GM19463 (cell line): ENCODE data around the gene ALDH4A1.
"Not testable (repeated sequence)": the region's sequence is repeated elsewhere in the genome, so short reads cannot be mapped to it uniquely, and the experiment has no call there.

Experiments
- ATAC-seq: cut with Tn5 transposase; IDR thresholded peaks from one replicate; pipeline ENCODE4 v1.9.1; 2021; ENCODE audit warnings: mild to moderate bottlenecking, moderate library complexity; ENCODE audit not compliant: unreplicated experiment

ALDH4A1 gene

DNA sequence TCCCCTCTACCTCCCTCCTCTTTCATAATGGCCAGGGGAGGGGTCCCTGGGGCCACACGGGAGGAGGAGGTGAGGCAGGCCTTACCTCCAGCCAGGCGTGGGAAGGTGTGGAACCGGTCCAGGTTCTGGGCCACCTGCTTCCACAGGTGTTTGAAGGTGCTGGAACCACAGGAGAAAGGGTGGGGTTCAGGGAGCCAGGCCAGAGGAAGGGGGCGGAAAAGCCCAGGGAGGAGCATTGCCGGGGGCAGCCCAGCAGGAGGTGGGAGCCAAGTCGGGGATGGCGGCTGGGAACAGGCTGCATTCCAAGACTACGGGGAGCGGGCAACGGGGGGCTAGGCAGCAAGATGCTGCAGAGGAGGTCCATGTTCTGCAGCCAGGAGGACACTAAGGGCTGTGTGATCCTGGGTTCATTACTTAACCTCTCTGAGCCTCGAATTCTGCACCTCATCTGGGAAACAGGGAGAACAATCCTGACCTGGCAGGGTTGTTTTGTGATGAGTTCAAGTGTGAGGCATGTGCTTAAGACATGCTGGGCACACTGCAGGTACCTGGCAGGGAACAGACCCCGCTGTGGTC, 23.1 kb downstream of the ALDH4A1 start:
- ATAC-seq, result no peak

DNA sequence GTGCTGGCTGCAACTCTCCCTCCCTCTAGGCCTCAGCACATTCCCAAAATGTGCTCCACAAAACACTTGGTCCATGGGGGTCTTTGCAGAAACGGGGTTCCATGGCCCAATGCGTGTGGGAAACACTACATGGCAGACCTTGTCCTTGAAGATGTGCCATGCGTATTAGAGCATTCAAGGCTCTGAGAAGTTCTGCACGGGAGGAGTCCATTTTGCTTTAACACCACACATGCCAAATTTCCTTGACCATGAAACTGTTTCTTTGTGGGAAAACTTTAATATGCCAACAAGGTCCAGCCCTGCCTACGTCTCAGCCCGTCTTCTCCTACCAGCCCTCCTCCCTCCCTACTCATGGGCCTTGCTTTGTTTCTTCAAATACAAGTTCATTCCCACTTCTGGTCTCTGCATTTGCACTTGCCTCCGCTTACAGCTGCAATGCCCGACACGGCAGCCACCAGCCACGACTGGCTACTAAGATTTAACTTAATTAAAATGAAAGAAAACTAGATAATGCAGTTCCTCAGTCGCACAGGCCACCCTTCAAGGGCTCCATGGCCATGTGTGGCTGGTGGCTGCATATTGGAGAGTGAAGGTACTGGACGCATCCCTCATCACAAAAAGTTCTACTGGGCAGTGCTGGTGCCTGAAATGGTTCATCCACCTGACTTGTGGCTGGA, 23.7 kb downstream of the ALDH4A1 start:
- no peak for ATAC-seq

DNA sequence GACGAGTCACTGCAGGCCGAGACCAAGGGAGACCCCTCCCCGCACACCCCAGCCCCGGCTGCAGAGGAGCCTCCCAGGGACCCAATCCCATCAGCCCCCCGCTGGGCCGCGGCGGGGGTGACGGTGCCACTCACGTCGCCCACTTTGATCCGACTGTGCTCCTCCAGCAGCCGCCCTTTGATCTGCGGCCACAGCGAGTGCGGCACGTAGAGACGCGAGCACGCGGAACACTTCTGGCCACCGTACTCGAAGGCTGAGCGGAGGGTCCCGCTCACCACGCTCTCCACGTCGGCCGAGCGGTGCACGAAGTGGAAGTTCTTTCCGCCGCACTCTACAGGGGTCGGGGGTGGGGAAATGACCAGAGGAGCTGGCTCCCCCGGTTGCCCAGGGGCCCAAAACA, 25.1 kb downstream of the ALDH4A1 start:
- no peak for ATAC-seq

DNA sequence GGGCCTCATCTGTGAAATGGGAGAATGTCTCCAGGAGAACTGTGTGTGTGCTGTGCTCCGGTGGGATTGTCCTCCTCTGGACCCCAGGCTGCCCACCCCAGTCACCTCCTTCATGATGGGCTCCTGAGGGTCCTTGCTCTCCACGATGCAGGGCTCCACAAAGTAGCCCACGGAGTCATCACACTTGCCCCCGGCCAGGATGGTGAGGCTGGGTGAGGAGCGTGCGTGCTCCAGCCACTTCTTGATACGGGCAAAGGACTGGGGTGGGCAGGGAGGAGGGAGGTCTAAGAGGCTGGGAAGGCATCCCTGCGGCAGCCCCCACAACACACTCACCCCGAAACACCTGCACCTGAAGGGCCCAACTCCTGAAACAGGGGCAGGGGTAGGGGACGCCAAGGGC, 26.1 kb downstream of the ALDH4A1 start:
- ATAC-seq, result no peak

DNA sequence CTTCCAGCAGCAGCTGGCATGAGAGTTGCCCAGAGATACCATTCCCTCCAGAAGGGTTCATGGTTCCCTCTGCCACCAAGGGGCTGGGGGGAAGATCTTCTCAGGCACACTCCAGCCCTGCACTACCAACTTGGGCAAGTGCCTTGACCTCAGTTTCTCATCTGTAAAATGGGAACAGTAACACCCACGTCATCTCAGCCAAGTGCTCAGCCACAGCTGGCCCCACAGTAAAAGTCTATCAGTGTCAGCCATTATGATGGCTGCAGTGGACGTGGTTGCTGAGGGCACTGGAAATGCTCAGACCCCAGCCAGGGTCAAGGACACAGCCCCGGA, 26.6 kb downstream of the ALDH4A1 start:
- ATAC-seq, result no peak

DNA sequence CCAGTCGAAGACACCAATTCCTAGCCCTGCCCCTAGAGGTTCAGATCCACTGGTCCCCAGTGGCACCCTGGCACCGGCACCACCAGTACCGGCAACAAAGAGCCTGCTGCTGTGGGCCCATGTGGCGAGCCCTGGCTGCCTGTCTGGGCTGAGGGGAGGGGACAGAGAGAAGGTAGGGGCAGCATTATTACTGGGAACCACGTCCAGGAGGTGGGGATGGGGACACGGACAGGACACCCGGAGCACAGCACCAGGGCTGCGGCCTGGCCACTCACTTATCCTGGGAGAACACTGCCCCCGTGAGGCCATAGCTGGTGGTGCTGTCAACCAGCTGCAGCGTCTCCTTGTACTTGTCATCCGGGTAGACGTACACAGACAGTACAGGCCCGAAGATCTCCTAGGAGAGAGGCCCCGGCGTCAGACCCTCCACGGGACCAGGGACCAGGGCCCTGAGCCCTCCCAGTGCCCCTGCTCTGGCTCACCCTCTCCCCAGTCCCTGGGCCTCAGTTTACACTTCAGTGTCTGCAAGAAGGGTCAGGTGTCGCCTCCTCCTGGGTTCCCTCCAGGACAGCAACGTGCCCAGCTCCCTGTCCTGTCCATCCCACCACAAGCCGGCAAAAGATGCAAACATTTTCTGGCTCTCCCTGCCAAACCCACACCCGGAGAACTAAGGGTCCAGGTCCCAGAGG, 27.1 kb downstream of the ALDH4A1 start:
- no peak for ATAC-seq

DNA sequence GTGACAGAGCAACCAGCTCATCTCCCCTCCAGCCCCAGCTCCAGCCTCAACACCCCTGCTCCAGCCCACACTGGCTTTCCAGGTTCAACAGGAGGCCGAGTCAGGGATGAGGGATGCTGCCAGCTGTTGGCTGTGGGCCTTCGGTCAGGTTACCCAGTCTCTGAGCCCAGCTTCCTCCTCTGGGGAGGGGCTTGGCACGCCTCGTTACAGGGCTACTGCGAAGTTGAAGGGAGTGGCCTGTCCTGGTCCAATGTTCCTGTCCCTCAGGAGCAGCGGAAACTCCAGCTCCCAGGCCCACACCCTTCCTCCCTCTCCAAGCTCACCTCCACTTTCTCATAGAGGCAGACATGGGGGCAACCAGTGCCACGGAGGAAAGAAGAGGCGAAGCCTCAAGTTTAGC, 27.8 kb downstream of the ALDH4A1 start:
- no peak for ATAC-seq

DNA sequence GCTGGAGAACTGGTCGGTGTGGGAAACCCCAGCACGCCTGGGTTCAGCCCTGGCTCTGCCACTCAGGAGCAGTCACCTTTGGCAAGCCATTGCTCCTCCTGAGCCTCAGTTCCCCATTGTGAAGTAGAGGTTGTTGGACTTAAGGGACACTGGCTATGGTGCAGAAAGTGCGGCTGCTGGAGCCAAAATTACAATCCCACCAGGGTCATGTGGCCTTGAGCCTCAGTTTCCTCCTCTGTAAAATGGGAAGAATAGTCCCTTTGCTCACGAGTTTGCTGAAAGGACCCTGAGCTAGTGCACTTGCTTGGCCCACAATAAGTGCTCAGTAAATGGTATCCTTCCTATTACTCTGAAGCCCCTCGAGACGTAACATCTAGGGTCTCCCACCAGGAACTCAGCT, 28.3 kb downstream of the ALDH4A1 start:
- no peak for ATAC-seq

DNA sequence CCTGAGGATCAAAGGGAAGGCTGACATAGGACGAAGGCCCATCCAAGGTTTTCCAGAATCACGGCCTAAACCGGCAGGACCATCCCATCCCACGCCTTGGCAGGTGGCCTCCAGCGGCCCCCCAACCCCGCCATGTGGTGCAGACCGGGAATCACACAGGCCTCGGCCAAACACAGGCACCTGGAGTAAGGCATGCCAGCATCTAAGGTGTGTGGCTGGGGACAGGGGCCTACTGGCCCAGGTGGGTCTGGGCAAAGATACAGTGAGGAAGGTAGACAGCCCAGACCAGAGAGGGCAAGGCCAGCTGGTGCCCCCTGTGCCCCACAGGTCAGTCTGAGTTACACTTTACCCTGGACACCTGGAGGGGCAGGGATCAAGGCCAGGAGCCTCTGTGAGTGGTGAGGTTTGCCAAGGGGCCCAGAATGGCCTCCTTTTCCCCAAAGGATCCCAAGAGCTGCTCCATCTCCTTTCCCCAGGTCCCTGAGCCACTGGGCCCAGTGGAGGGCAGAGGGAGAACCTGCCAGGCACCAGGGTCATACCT, 30.2 kb downstream of the ALDH4A1 start:
- ATAC-seq, result no peak

DNA sequence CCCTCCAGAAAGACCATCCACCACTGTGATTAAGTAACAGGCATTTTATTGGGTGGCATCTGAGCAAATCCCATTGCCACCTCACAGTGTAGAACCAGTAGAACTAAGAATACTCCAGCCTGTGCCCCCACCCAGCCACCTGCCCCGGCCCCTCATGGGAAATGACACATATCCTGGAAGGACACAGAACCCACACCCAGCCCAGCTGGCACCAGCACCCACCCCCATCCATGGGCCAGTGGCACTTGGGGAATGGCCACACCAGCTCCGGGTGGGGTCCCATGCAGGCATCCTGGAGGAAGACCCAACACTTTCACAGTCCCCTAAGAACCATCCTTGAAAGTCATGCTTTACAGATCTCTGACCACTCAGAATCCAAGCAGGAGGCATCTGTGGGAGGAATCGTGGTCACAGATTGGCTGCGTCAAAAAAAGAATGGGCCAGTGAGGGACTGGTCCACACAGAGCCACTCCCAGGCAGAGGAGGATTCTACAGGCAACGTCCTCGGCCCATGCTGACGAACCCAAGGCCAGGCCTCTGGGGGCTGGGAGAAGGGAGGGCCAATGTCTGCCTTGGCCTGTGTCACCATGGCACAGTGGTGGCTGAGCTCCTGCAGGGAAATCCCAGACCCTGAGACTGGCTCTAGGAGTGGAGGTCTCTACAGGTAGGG, 30.8 kb downstream of the ALDH4A1 start:
- ATAC-seq, result no peak

DNA sequence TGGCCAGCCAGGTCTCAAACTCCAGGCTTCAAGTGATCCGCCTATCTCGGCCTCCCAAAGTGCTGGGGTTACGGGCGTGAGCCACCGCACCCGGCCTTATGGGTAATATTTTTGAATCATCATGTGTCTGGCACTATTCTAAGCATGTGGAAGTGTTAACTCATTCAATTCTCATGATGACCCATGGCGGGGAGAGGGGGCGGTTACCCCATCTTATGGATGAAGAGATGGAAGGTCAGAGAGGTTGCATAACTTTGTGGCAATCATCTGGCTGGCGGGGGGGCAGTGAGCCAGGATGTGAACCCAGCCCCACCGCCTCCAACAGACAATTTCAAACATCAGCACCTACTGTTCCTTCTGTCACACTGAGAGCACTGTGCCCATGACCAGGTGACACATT, 31.4 kb downstream of the ALDH4A1 start:
- no peak for ATAC-seq

DNA sequence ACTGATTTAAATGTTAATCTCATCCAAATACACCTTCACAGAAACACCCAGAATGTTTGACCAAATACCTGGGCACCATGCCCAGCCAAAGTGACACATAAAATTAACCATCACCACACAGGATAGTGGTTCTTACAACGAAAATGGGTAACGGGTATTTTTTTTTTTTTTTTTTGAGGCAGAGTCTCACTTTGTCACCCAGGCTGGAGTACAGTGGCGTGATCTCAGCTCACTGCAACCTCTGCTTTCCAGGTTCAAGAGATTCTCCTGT, 31.8 kb downstream of the ALDH4A1 start:
- not testable (repeated sequence) for ATAC-seq

DNA sequence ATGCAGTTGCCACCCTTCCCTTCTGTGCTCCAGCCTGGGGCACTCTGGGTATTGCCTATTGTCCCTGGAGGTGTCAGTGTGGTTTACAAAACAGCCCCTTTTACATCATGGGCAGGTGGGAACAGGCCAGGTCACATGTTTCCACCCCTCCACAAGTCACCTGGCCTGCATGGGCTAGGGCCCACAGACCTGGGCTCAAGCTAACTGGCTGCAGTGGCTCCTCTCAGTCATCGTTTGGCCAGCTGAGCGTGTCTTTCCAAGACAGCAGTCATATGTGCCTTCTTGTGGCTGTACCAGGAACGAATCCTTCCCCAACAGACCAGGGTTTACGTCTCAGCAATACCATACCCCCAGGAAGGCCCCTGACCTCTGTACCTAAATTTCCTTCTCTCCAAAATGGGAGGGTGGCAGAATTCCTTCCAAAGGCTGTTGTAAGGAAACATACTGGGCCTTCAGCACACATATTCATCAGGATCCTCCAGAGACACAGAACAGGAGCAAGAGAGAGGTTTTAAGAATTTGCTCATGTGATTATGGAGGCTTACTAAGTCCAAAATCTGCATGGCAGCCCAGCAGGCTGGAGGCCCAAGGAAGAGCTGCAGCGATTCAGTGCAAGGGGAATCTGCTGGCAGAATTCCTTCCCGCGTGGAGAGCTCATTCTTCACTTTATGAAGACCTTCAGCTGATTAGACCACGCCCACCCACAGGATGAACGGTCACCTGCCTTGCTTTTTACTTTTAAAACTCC, 32.3 kb downstream of the ALDH4A1 start:
- no peak for ATAC-seq

DNA sequence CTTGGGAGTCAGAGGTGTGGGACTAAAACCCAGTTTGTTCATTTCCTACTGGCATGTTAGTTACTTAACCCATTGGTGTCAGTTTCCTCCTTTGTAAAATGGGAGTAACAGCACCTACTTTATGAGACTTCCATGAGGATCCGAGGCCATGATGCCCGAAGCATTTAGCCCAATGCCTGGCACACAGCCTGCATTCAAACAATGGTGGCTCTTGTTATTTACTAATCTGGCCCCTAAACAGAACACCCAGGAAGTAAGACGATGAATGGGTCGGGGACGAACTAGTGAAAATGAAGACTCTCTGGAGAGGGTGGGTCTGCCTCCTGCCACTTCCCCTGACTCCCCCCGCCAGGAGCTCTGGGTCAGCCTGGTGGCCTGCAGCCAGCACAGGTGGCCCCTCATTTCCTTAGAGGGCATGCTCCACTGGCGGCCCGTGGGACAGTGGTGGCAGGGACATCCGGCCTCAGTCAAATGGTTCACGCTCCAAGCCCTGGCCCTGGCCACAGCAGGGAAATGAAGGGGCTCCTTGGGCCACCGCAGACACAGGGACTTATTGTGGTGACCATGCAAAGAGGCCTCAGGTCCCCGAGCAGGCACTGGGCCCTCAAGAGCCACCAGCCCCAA, 33.4 kb downstream of the ALDH4A1 start:
- ATAC-seq, result no peak

DNA sequence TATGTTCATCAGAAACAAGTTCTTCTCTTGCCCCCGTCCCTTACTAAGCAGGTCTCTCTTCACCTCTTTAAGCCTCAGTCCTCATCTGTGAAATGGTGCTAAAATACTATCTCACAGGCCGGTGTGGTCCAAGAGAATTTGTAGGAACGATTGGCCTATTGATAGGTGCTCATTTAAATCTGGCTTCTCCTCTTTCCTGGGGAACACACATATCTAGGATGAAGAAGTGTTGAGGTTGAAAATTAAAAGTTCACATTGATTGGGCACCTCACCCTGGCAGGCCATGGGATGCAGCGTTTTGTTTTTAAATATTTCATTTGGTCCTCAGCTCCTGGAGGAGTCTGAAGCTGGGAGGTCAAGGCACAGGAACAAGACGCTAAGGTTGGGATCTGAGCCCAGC, 34.0 kb downstream of the ALDH4A1 start:
- no peak for ATAC-seq

DNA sequence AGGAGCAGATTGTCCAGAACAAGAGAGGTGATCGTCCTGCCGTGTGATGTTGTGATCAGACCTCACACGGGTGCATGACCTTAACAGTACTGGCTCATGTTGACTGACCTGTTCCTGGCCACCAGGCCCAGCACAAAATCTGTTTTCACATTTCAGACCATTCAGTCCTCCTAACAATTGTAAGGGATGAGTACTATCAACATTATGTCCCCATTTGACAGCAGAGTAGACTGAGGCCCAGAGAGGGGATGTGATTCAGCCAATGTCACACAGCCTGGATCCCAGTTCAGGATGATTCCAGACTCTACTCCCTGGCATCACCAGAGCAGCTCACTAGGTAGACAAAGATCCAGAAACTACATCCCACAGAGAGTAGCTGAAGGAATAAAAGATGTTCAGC, 35.5 kb downstream of the ALDH4A1 start:
- ATAC-seq, result no peak

DNA sequence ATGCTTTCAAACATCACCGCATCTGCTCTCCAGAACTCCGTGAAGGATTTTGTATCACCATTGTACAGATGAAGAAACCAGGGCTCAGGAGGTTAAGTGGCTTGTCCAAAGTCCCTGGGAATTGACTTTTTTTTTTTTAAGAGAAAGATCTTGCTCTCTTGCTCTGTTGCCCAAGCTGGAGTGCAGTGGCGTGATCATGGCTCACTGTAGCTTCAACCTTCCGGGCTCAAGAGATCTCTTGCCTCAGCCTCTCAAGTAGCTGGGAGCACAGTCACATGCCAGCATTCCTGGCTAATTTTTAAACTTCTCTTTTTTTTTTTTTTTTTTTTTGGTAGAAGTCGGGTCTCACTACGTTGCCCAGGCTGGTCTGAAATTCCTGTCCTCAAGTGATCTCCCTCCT, 36.0 kb downstream of the ALDH4A1 start:
- no peak for ATAC-seq

DNA sequence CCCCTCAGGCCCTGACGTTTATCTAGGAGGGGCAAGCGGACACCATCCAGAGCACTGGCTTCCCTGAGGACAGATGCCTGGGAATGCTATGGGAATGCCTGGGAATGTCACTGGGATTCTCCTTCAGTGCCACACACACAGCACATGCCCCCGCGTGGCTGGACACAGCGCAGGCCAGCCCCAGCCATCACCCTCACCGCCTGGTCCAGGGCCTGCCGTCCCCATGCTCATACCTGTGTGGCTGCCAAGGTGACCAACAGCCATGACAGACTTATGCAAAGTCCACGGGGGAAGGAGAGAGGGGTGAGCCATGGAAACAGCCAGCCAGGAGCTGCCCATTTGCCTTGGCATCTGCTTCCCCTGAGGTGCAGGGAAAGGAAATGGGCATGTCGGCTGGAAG, 37.2 kb downstream of the ALDH4A1 start:
- no peak for ATAC-seq

DNA sequence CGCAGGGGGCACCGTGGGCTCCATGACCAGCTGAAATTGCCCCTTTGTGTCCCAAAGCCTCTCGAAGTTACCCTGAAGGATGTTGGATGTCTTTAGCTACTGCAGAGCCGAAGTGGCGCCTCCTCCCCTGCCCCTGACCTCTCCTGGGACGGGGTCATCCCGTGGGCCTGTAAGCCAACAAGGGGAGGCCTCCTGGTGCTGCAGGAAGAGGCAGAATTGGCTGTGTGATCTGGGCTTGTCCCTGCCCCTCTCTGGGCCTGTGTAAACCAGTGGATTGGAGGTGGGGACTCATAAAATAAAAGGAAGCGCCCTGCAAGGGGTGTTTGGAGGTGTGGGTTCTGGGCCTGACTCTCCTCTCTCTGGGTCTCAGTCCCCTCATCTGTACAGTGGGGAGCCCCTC, 40.8 kb downstream of the ALDH4A1 start:
- ATAC-seq, result no peak

DNA sequence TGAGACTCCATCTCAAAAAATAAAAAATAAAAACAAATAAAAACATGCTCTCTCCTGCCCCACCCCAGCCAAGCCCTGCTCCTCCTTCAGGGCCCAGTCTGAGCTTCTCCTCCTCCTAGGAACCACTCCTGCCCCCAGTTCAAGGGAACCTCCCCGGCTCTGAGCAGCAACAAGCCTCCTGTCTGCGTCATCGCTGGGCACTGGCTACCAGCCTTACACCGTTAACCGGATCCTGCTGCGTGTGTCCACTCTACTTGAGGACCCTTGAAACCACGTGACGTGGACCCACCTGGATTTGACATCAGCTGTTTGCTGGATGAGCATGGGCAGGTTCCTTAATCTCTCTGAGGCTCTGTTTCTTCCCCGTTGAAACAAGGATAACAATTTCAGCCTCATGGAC, 41.3 kb downstream of the ALDH4A1 start:
- no peak for ATAC-seq

DNA sequence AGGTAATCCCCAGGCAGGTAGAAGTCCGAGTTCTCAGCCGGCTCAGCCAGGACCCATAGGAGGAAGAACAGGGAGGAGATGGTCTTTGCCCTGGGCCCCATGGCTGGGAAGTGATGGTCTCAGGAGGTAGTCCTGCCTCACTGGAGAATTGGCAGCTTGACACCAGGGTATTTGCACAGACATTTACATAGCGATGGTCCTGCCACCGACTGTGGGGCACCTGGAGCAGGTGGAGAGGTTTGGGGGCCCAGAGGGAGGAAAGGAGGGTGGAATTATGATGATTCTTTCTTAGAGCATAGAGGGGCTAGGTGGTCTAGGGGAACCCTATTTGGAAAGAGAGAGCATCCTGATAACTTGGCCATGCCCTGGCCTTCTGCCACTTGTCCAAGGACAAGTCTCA, 42.8 kb downstream of the ALDH4A1 start, which contains the start of gene TAS1R2:
TSS of gene TAS1R2 (minus strand) at position 101 of the 400 bp plus-strand sequence. CDS start at position 101, 0 bp downstream.
- no peak for ATAC-seq
